Cardiac muscle cell (in vitro differentiated cells and primary cell): Measurements from ENCODE around the gene SOBP. TPM values are rescaled to one million over a fixed set of nuclear protein-coding genes. Genes with fewer than 3 reads are reported as not detected.
"Not testable (repeated sequence)": the region's sequence is repeated elsewhere in the genome, so short reads cannot be mapped to it uniquely, and the experiment has no call there.

Experiments
- DNase-seq, 2 donors: peaks; one replicate each; pipeline versions ENCODE4 v3.0.0 to v3.0.0-alpha.2; 2010 to 2017; ENCODE audit warnings: low read depth in 1 of 2, low spot score in 1 of 2
- H3K27ac ChIP-seq: fragments of 200-600 bp; sonication (generic); 2 replicates; pipeline ENCODE4 v1.5.1; 2016
- H3K27me3 ChIP-seq: fragments of 200-600 bp; sonication (generic); 2 replicates; pipeline ENCODE4 v1.6.0; 2016; ENCODE audit warnings: control low read depth
- H3K36me3 ChIP-seq: fragments of 200-600 bp; sonication (generic); 2 replicates; pipeline ENCODE4 v1.5.1; 2016; ENCODE audit warnings: control low read depth
- H3K4me1 ChIP-seq: fragments of 200-600 bp; sonication (generic); 2 replicates; pipeline ENCODE4 v1.8.1; 2017; ENCODE audit warnings: low read depth, mild to moderate bottlenecking, mixed run types
- H3K4me3 ChIP-seq: fragments of 200-600 bp; sonication (generic); 2 replicates; pipeline ENCODE4 v1.5.1; 2016; ENCODE audit warnings: mild to moderate bottlenecking
- H3K9me3 ChIP-seq: fragments of 200-600 bp; sonication (generic); 2 replicates; pipeline ENCODE4 v1.5.1; 2017; ENCODE audit warnings: low read depth, mild to moderate bottlenecking, control low read depth
- CTCF ChIP-seq: IDR thresholded peaks from 2 replicates; pipeline ENCODE4 v1.5.1; 2012; ENCODE audit warnings: low read depth, mild to moderate bottlenecking, low read length
- polyA plus RNA-seq: library from polyadenylated mRNA; unstranded; fragments of >200 nt; fragmentation: Nextera tagmentation; extraction: Ambion mirVana; gene quantifications from 2 replicates; pipeline ENCODE4 v1.2.1, GENCODE V29; 2016
- total RNA-seq: library from RNA; depleted of rRNA; stranded (reverse); fragments of >200 nt; gene quantifications from 2 replicates; pipeline ENCODE4 v1.2.3, GENCODE V29; 2016

SOBP gene
- total and polyA plus RNA-seq, 2 experiments from 2014 or later, result 27.5 to 30.8 TPM

GRCh38 chr6:107511511-107511993, 21.6 kb downstream of the SOBP start:
- Histone ChIP-seq H3K4me1 (no peaks in the 10 kb centered on the region), H3K27me3 (no peaks in the 10 kb centered on the region), H3K9me3 (no peaks in the 10 kb centered on the region), H3K36me3 (peaks cover 12% of the 10 kb centered on the region), H3K27ac (no peak overlapping the region), H3K4me3 (no peak overlapping the region)
- no peak for TF ChIP-seq CTCF
- peak in 1 of 2 donors; percentile 20 for DNase-seq

- Histone ChIP-seq H3K36me3 (peaks cover 7% of the 10 kb centered on the region), H3K27me3 (no peaks in the 10 kb centered on the region), H3K4me3 (no peak overlapping the region), H3K4me1 (no peaks in the 10 kb centered on the region), H3K27ac (no peak overlapping the region), H3K9me3 (no peaks in the 10 kb centered on the region)
- no peak for TF ChIP-seq CTCF
- DNase-seq, result no peak
These were observed 23.3 kb downstream of the SOBP start for GRCh38 chr6:107513214-107513613.

DNA sequence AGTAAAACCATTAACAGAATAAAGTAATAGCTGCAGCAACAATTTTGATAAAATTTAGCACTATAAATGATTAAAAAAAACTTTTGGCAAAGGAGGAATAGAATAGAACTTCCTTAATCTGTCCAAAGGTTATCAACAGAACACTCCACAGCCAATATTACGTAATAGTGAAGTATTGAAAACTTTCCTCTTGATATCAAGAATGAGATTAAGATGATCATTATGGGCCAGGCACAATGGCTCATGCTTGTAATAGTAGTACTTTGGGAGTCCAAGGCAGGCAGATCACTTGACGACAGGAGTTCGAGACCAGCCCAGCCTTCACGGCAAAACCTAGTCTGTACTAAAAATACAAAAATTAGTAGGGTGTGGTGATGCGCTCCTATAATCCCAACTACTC, 26.0 kb downstream of the SOBP start:
- H3K36me3 ChIP-seq, result peaks cover 7% of the 10 kb centered on the region
- H3K4me3 ChIP-seq, result no peak overlapping the region
- H3K27ac ChIP-seq, result no peak overlapping the region
- no peak for TF ChIP-seq CTCF
- H3K9me3 ChIP-seq, result no peaks in the 10 kb centered on the region
- no peaks in the 10 kb centered on the region for H3K4me1 ChIP-seq
- no peaks in the 10 kb centered on the region for H3K27me3 ChIP-seq
- DNase-seq, result no peak

- DNase-seq, result no peak
- Histone ChIP-seq H3K4me3 (no peak overlapping the region), H3K27ac (no peak overlapping the region), H3K9me3 (no peaks in the 10 kb centered on the region), H3K27me3 (no peaks in the 10 kb centered on the region), H3K36me3 (peaks cover 7% of the 10 kb centered on the region), H3K4me1 (no peaks in the 10 kb centered on the region)
- no peak for TF ChIP-seq CTCF
These were observed 27.4 kb downstream of the SOBP start for GRCh38 chr6:107517274-107517673.

DNA sequence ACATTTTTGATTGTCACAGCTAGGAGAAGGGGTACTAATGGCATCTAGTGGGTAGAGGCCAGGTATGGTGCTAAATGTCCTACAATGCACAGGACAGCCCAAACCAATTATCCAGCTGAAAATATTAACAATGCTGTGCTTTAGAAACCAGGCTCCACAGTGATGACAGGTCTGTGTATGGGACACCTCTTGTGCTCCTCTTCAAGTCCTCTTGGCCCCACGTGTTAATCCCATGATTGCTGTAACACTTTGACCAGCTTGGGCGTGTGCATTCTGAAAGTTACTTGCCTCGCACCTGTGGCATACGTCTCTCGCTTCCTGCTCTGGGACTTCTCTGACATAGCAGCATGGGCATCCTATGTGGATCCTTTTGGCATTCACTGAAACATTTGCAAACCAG, 29.3 kb downstream of the SOBP start:
- not testable (repeated sequence) for H3K27ac ChIP-seq, DNase-seq, H3K27me3 ChIP-seq, H3K36me3 ChIP-seq, H3K4me3 ChIP-seq, H3K4me1 ChIP-seq, H3K9me3 ChIP-seq

DNA sequence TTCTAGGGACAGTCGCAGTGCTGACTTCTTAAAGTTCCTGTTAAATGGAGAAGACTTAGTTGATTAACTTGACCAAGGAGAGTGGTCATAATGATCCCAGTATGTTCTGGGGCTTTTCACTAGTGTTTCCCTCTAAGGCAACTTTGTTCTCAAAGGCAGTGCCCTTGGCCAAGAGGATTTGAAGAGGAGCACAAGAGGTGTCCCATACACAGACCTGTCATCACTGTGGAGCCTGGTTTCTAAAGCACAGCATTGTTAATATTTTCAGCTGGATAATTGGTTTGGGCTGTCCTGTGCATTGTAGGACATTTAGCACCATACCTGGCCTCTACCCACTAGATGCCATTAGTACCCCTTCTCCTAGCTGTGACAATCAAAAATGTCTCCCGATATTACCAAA, 30.8 kb downstream of the SOBP start:
- not testable (repeated sequence) for H3K27me3 ChIP-seq, H3K9me3 ChIP-seq, DNase-seq, H3K27ac ChIP-seq, H3K4me1 ChIP-seq, H3K36me3 ChIP-seq, H3K4me3 ChIP-seq
